Type B pancreatic cell (in vitro differentiated cells): ENCODE results near the gene POFUT2. TPM values are rescaled to one million over a fixed set of nuclear protein-coding genes. Genes with fewer than 3 reads are reported as not detected.

ENCODE experiments used
- DNase-seq: peaks from one replicate; pipeline ENCODE4 v3.0.0; 2021; ENCODE audit warnings: mixed read lengths; ENCODE audit not compliant: unreplicated experiment; ENCODE audit errors: extremely low spot score
- H3K27ac Mint-ChIP-seq: 2 replicates; pipeline ENCODE4 v1.8.0; 2021; ENCODE audit warnings: mild to moderate bottlenecking, mixed read lengths
- H3K27me3 Mint-ChIP-seq: 2 replicates; pipeline ENCODE4 v1.8.0; 2021; ENCODE audit warnings: mixed read lengths
- H3K36me3 Mint-ChIP-seq: 2 replicates; pipeline ENCODE4 v1.8.0; 2021; ENCODE audit warnings: mixed read lengths
- H3K4me1 Mint-ChIP-seq: one replicate; pipeline ENCODE4 v1.8.0; 2021; ENCODE audit warnings: mixed read lengths; ENCODE audit not compliant: unreplicated experiment
- H3K4me3 Mint-ChIP-seq: 2 replicates; pipeline ENCODE4 v1.8.0; 2021; ENCODE audit warnings: mild to moderate bottlenecking, mixed read lengths
- H3K9me3 Mint-ChIP-seq: 2 replicates; pipeline ENCODE4 v1.8.0; 2021; ENCODE audit warnings: mixed read lengths
- CTCF ChIP-seq: fragments of 200-600 bp; sonication (generic); conservative IDR thresholded peaks from 2 replicates; pipeline ENCODE4 v1.5.0; 2021; ENCODE audit warnings: antibody characterized with exemption, mild to moderate bottlenecking
- total RNA-seq: library from RNA; stranded (reverse); gene quantifications from 2 replicates; pipeline ENCODE4 v1.2.1, GENCODE V29; 2021; ENCODE audit warnings: low replicate concordance

The POFUT2 gene
- total RNA-seq, 1 donor from 2014 or later, result 52.8 TPM

- Mint-ChIP-seq H3K4me1 (peaks cover 10% of the 10 kb centered on the region), H3K27me3 (peaks cover 6% of the 10 kb centered on the region), H3K27ac (no peak overlapping the region), H3K9me3 (no peaks in the 10 kb centered on the region), H3K4me3 (no peak overlapping the region), H3K36me3 (no peaks in the 10 kb centered on the region)
- DNase-seq, result peak; percentile 66
- no peak for TF ChIP-seq CTCF
Measured at GRCh38 chr21:45258466-45258865, 29.2 kb downstream of the POFUT2 start.

GRCh38 chr21:45257673-45258341 lies 29.9 kb downstream of the POFUT2 start:
- peaks cover 10% of the 10 kb centered on the region for H3K4me1 Mint-ChIP-seq
- H3K4me3 Mint-ChIP-seq, result no peak overlapping the region
- peak; percentile 67 for DNase-seq
- no peak overlapping the region for H3K27ac Mint-ChIP-seq
- TF ChIP-seq CTCF, result no peak
- no peaks in the 10 kb centered on the region for H3K9me3 Mint-ChIP-seq
- H3K36me3 Mint-ChIP-seq, result no peaks in the 10 kb centered on the region
- H3K27me3 Mint-ChIP-seq, result peaks cover 6% of the 10 kb centered on the region

- no peak for TF ChIP-seq CTCF
- Mint-ChIP-seq H3K4me1 (peaks cover 10% of the 10 kb centered on the region), H3K4me3 (no peak overlapping the region), H3K36me3 (no peaks in the 10 kb centered on the region), H3K9me3 (no peaks in the 10 kb centered on the region), H3K27me3 (peaks cover 6% of the 10 kb centered on the region), H3K27ac (no peak overlapping the region)
- peak; percentile 62 for DNase-seq
Measured at GRCh38 chr21:45256912-45257672, 30.6 kb downstream of the POFUT2 start.

GRCh38 chr21:45256021-45256911 lies 31.4 kb downstream of the POFUT2 start:
- Mint-ChIP-seq H3K27ac (no peak overlapping the region), H3K9me3 (no peaks in the 10 kb centered on the region), H3K36me3 (no peaks in the 10 kb centered on the region), H3K4me1 (peaks cover 10% of the 10 kb centered on the region), H3K4me3 (no peak overlapping the region), H3K27me3 (peaks cover 6% of the 10 kb centered on the region)
- peak; percentile 68 for DNase-seq
- no peak for TF ChIP-seq CTCF

- Mint-ChIP-seq H3K36me3 (no peaks in the 10 kb centered on the region), H3K27ac (no peak overlapping the region), H3K9me3 (no peaks in the 10 kb centered on the region), H3K27me3 (peaks cover 6% of the 10 kb centered on the region), H3K4me3 (no peak overlapping the region), H3K4me1 (peaks cover 10% of the 10 kb centered on the region)
- DNase-seq, result no peak
- no peak for TF ChIP-seq CTCF
Measured at GRCh38 chr21:45255381-45256020, 32.2 kb downstream of the POFUT2 start.
